Right atrium auricular region (tissue), 2 donors: Measurements from ENCODE around the gene NUCKS1. TPM values are rescaled to one million over a fixed set of nuclear protein-coding genes. Genes with fewer than 3 reads are reported as not detected.

Experiments
- DNase-seq: peaks from one replicate; pipeline ENCODE4 v3.0.0-alpha.2; 2019; ENCODE audit warnings: low spot score
- H3K27ac ChIP-seq, 2 donors: fragments of 200-600 bp; sonication (generic); 1 replicate in 1 of 2; 2 replicates in 1 of 2; pipeline ENCODE4 v1.5.1; 2016 to 2019
- H3K27me3 ChIP-seq, 2 donors: fragments of 200-600 bp; sonication (generic); one replicate each; pipeline versions ENCODE4 v1.5.1 to v1.6.0; 2017 to 2019
- H3K36me3 ChIP-seq: fragments of 200-600 bp; sonication (generic); one replicate; pipeline ENCODE4 v1.5.1; 2016
- H3K4me1 ChIP-seq, 2 donors: fragments of 200-600 bp; sonication (generic); one replicate each; pipeline versions ENCODE4 v1.5.1 to v1.6.0; 2017 to 2019
- H3K4me3 ChIP-seq, 2 donors: fragments of 200-600 bp; sonication (generic); 1 replicate in 1 of 2; 2 replicates in 1 of 2; pipeline ENCODE4 v1.5.1; 2017 to 2019; ENCODE audit warnings: mild to moderate bottlenecking in 1 of 2, moderate library complexity in 1 of 2
- H3K9me3 ChIP-seq, 2 donors: fragments of 200-600 bp; sonication (generic); one replicate each; pipeline ENCODE4 v1.5.1; 2019
- CTCF ChIP-seq, 2 donors: fragments of 200-600 bp; sonication (generic); IDR thresholded peaks; one replicate each; pipeline ENCODE4 v1.5.1; 2019; ENCODE audit warnings: antibody characterized with exemption in 2 of 2
- total RNA-seq, 2 donors: library from RNA; depleted of rRNA; stranded (reverse); fragments of >200 nt; gene quantifications; one replicate each; pipeline ENCODE4 v1.1.0, GENCODE V29; 2016

Gene NUCKS1
- total RNA-seq, 2 donors from 2014 or later = 109 to 128 TPM

GRCh38 chr1:205669341-205670149, 80.4 kb downstream of the NUCKS1 start:
- Histone ChIP-seq H3K36me3 (no peaks in the 10 kb centered on the region), H3K4me1 (peaks cover 0 to 34% of the 10 kb centered on the region in 2 donors), H3K4me3 (no peak overlapping the region), H3K9me3 (no peaks in the 10 kb centered on the region), H3K27ac (no peak overlapping the region), H3K27me3 (no peaks in the 10 kb centered on the region)
- TF ChIP-seq CTCF (IDR thresholded peaks at IDR 0.05) = no peak
- no peak for DNase-seq

GRCh38 chr1:205668951-205669340, 81.0 kb downstream of the NUCKS1 start:
- no peak for TF ChIP-seq CTCF (IDR thresholded peaks at IDR 0.05)
- Histone ChIP-seq H3K4me1 (peaks cover 0 to 38% of the 10 kb centered on the region in 2 donors), H3K27ac (no peak overlapping the region), H3K9me3 (no peaks in the 10 kb centered on the region), H3K36me3 (no peaks in the 10 kb centered on the region), H3K27me3 (no peaks in the 10 kb centered on the region), H3K4me3 (no peak overlapping the region)
- no peak for DNase-seq

- H3K9me3 ChIP-seq = no peaks in the 10 kb centered on the region
- no peak for TF ChIP-seq CTCF (IDR thresholded peaks at IDR 0.05)
These were observed 81.9 kb downstream of the NUCKS1 start for GRCh38 chr1:205667909-205668643.

GRCh38 chr1:205666372-205667166, 83.4 kb downstream of the NUCKS1 start:
- H3K27ac ChIP-seq = no peak overlapping the region
- H3K4me3 ChIP-seq = no peak overlapping the region
- DNase-seq = no peak
- no peak for TF ChIP-seq CTCF (IDR thresholded peaks at IDR 0.05)
- H3K4me1 ChIP-seq = peaks cover 0 to 38% of the 10 kb centered on the region in 2 donors
- H3K36me3 ChIP-seq = no peaks in the 10 kb centered on the region
- no peaks in the 10 kb centered on the region for H3K27me3 ChIP-seq
- H3K9me3 ChIP-seq = no peaks in the 10 kb centered on the region

More at GRCh38 chr1:205667909-205668643, 81.9 kb downstream of the NUCKS1 start:
- Histone ChIP-seq H3K27ac (no peak overlapping the region), H3K4me1 (peaks cover 0 to 38% of the 10 kb centered on the region in 2 donors), H3K27me3 (no peaks in the 10 kb centered on the region), H3K36me3 (no peaks in the 10 kb centered on the region), H3K4me3 (no peak overlapping the region)
- no peak for DNase-seq

- peaks cover 0 to 29% of the 10 kb centered on the region in 2 donors for H3K4me1 ChIP-seq
- TF ChIP-seq CTCF (IDR thresholded peaks at IDR 0.05) = no peak
- H3K27ac ChIP-seq = no peak overlapping the region
- no peak for DNase-seq
- H3K27me3 ChIP-seq = no peaks in the 10 kb centered on the region
- no peaks in the 10 kb centered on the region for H3K9me3 ChIP-seq
- H3K36me3 ChIP-seq = no peaks in the 10 kb centered on the region
- H3K4me3 ChIP-seq = no peak overlapping the region
These were observed 84.6 kb downstream of the NUCKS1 start for GRCh38 chr1:205665201-205666045.
